CMK (cell line): Measurements from ENCODE around the gene SERPINA12.
"Not testable (repeated sequence)": the region's sequence is repeated elsewhere in the genome, so short reads cannot be mapped to it uniquely, and the experiment has no call there.

ENCODE experiments used
- DNase-seq: peaks from one replicate; pipeline ENCODE4 v3.0.0-alpha.2; 2010; ENCODE audit warnings: low read depth

The SERPINA12 gene

GRCh38 chr14:94491511-94491910 is 17.8 kb downstream of the SERPINA12 start:
- no peak for DNase-seq

GRCh38 chr14:94489336-94489735 is 19.9 kb downstream of the SERPINA12 start:
- no peak for DNase-seq

- no peak for DNase-seq
Observed at GRCh38 chr14:94486883-94487282, 22.4 kb downstream of the SERPINA12 start.

GRCh38 chr14:94485944-94486841 is 23.1 kb downstream of the SERPINA12 start:
- no peak for DNase-seq

GRCh38 chr14:94484481-94484880 is 24.8 kb downstream of the SERPINA12 start:
- no peak for DNase-seq

GRCh38 chr14:94483729-94484275 is 25.5 kb downstream of the SERPINA12 start:
- DNase-seq, result no peak

GRCh38 chr14:94483071-94483451 is 26.2 kb downstream of the SERPINA12 start:
- no peak for DNase-seq

- DNase-seq, result not testable (repeated sequence)
Observed at GRCh38 chr14:94482132-94483070, 26.9 kb downstream of the SERPINA12 start.

GRCh38 chr14:94481468-94482131 is 27.7 kb downstream of the SERPINA12 start:
- no peak for DNase-seq

GRCh38 chr14:94480809-94481208 is 28.5 kb downstream of the SERPINA12 start:
- DNase-seq, result no peak

- no peak for DNase-seq
Observed at GRCh38 chr14:94478420-94478819, 30.8 kb downstream of the SERPINA12 start.

- DNase-seq, result no peak
Observed at GRCh38 chr14:94476023-94476422, 33.2 kb downstream of the SERPINA12 start, which contains the start of gene SERPINA9. SERPINA9 (minus strand) TSS chr14:94476197; CDS start chr14:94469840, 6,357 bp downstream.

GRCh38 chr14:94474581-94475031 is 34.7 kb downstream of the SERPINA12 start:
- DNase-seq, result no peak

- DNase-seq, result no peak
Observed at GRCh38 chr14:94473666-94474410, 35.4 kb downstream of the SERPINA12 start.

- DNase-seq, result no peak
Observed at GRCh38 chr14:94472842-94473241, 36.4 kb downstream of the SERPINA12 start.

GRCh38 chr14:94471045-94471444 is 38.2 kb downstream of the SERPINA12 start:
- DNase-seq, result no peak

GRCh38 chr14:94470311-94470710 is 39.0 kb downstream of the SERPINA12 start:
- DNase-seq, result no peak

- no peak for DNase-seq
Observed at GRCh38 chr14:94469261-94469660, 40.0 kb downstream of the SERPINA12 start.

- no peak for DNase-seq
Observed at GRCh38 chr14:94467728-94468520, 41.3 kb downstream of the SERPINA12 start.
